ENCODE results near the gene GAL3ST2.
A peak's percentile ranks its signal among the peaks of the same experiment; 100 is the strongest.

Gene GAL3ST2

DNA sequence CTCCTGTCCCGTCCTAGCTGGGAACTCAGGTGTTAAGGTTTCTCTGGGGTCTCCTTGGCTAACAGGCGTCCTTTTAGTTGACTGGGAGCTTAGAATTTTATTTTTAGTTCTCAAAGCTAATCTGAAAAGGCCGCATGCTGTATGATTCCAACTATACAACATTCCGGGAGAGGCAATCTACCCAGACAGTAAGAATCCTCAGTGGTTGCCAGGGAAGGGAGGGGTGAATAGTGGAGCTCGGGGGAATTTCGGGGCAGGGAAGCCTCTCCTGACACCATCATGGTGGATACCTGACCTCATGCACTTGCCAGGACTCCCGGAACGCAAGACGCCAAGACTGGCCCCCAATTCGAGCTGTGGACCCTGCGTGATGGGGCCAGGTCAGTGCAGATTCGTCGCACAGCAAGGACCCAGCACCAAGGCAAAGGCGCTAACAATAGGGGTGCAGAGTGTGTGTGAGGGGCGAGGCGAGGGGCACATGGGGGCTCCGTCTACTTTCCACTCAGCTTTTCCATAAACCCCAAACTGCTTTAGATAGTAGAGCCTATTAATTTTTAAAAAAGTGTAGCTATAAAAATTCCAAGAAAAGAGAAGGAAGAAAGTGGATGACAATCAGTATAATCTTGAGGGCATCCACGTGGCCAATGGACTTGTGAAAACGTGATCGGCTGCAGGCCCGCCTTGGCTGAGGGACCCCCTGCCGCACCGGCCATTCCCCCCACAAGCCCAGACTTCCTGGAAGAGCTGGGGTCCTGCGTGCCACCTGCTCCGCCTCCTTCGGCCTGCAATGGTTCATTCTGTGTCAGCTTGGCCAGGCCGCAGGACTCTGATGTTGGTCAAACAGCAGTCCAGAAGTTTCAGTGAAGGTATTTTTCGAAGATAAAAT lies 64.8 kb downstream of the GAL3ST2 start:
- Histone ChIP-seq H3K9me3 (ENCODE audit: control insufficient read depth, low read length) (no peaks in the 10 kb centered on the region), H3K9ac (ENCODE audit: low read length) (no peak overlapping the region), H3K27me3 (replicated peaks; ENCODE audit: control insufficient read depth, insufficient read depth, low read length) (peaks cover 34% of the 10 kb centered on the region), H3K4me3 (ENCODE audit: low read length) (no peak overlapping the region), H3K36me3 (ENCODE audit: control insufficient read depth, insufficient read depth, low read length, severe bottlenecking) (no peaks in the 10 kb centered on the region), H3K4me1 (ENCODE audit: control insufficient read depth, insufficient read depth, low read length) (peaks cover 4% of the 10 kb centered on the region)
- DNase-seq (ENCODE audit: low read depth) = no peak

DNA sequence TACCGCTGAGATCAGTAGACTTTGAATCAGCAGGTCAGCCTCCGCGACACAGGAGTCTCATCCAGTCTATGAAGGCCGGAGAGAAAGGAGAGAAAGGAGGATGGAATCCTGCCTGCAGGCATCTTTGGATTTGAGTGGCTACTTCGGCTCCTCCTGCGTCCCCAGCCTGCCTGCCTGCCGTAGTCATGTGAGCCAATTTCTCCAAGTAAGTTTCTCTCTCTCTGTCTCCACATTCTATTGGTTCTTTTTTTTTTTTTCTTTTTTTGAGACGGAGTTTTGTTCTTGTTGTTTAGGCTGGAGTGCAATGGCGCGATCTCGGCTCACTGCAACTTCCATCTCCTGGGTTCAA lies 65.4 kb downstream of the GAL3ST2 start:
- peaks cover 4% of the 10 kb centered on the region for H3K4me1 ChIP-seq (ENCODE audit: control insufficient read depth, insufficient read depth, low read length)

DNA sequence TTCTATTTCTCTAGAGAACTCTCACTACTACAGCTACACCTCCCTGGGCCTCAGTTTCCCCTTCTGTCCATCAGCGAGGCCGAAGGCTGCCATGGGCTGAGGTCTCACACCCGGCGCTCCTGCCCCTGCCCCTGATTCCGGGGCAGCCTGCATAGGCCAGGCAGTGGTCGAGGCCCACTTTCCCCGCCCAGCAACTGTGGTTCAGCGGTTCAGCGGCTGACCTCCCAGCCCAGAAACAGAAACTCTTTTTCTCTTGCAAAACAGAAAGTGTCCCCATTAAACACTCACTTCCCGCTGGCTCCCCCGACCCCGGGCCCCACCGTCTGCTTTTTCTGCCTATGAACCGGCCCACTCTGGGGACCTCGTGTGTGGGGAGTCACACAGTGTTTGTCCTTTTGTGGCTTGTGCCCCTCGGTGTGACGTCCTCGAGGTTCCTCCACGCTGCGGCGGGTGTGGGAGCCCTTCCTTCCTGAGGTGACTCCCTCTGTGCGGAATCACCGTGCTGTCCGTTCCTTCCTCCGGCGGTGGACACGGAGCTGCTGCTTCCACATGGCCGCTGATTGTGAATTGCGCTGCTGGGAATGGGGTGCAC lies 66.1 kb downstream of the GAL3ST2 start:
- Histone ChIP-seq H3K27me3 (replicated peaks; ENCODE audit: control insufficient read depth, insufficient read depth, low read length) (peaks cover 21% of the 10 kb centered on the region), H3K4me3 (ENCODE audit: low read length) (no peak overlapping the region), H3K9ac (ENCODE audit: low read length) (no peak overlapping the region), H3K4me1 (ENCODE audit: control insufficient read depth, insufficient read depth, low read length) (peaks cover 4% of the 10 kb centered on the region), H3K9me3 (ENCODE audit: control insufficient read depth, low read length) (no peaks in the 10 kb centered on the region), H3K36me3 (ENCODE audit: control insufficient read depth, insufficient read depth, low read length, severe bottlenecking) (no peaks in the 10 kb centered on the region)
- DNase-seq (ENCODE audit: low read depth) = no peak

More for the DNA sequence above, 65.4 kb downstream of the GAL3ST2 start:
- no peak for DNase-seq (ENCODE audit: low read depth)
- Histone ChIP-seq H3K9ac (ENCODE audit: low read length) (no peak overlapping the region), H3K9me3 (ENCODE audit: control insufficient read depth, low read length) (no peaks in the 10 kb centered on the region), H3K4me3 (ENCODE audit: low read length) (no peak overlapping the region), H3K36me3 (ENCODE audit: control insufficient read depth, insufficient read depth, low read length, severe bottlenecking) (no peaks in the 10 kb centered on the region), H3K27me3 (replicated peaks; ENCODE audit: control insufficient read depth, insufficient read depth, low read length) (peaks cover 28% of the 10 kb centered on the region)

DNA sequence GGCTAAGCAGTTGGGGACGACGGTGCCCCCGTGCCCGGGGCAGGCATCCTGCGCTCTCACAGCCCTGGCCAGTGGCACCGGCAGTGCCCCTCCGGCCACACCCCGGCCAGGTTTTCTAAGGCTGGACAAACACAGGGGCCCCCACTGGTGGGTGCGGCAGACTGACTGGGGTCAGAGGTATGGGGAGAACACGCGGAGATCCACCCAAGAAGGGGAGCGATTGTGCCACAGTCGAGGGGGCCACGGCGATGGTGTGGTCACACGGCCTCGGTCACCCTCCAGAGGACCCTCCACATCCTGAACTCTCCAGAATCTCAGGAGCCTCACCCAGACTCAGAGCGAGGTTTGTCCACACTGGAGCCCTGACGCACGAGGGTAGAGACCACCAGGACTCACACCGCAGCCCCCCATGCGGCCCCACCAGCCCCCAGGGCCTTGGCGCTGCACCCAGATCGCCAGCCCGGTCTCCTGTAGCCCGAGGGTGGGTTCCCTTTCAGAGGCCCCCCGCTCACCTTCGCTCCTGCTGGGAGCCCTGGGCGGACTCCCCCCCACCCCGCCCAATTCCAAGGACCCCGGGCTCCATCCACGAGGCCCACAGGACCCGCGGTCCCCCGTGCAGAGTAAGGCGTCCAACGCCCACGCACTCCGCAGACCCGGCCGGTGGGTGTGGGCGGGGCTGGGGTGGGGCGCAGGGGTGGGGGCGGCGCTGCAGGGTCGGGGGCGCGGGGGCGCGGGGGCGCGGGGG lies 66.9 kb downstream of the GAL3ST2 start:
- no peak for DNase-seq (ENCODE audit: low read depth)
- no peak overlapping the region for H3K4me3 ChIP-seq (ENCODE audit: low read length)
- peaks cover 4% of the 10 kb centered on the region for H3K4me1 ChIP-seq (ENCODE audit: control insufficient read depth, insufficient read depth, low read length)
- H3K27me3 ChIP-seq (replicated peaks; ENCODE audit: control insufficient read depth, insufficient read depth, low read length) = peaks cover 13% of the 10 kb centered on the region
- no peak overlapping the region for H3K9ac ChIP-seq (ENCODE audit: low read length)
- H3K9me3 ChIP-seq (ENCODE audit: control insufficient read depth, low read length) = no peaks in the 10 kb centered on the region
- no peaks in the 10 kb centered on the region for H3K36me3 ChIP-seq (ENCODE audit: control insufficient read depth, insufficient read depth, low read length, severe bottlenecking)

DNA sequence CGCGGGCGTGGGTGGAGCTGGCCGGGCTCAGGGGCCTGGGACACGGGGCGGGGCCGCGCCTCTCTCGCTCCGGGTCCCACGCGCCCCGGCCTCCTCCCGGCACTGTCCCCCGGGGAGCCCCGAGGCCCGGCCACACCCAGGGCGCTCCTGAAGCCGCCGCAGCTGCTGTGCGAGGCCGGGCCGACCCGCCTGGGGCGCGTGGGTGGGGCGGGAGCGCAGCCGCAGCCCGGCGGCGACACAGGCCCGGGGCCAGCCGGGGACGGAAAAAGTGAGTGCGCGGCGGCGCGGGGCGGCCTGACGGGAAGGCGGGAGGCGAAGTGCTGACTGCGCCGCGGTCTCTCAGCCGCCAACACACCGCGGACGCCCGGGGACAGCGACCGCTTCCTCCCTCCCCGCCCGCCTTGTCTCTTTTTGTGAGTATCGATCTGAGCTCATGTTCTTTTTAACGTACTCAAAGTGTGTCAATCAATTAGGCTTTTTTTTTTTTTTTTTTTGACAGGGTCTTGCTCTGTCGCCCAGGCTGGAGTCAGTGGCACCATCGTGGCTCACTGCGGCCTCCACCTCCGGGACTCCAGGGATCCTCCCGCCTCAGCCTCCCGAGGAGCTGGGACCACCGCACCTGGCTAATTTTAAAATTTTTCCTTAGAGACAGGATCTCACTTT lies 67.6 kb downstream of the GAL3ST2 start:
- peaks cover 10% of the 10 kb centered on the region for H3K27me3 ChIP-seq (replicated peaks; ENCODE audit: control insufficient read depth, insufficient read depth, low read length)
- peak overlapping the region; percentile 70 for H3K4me3 ChIP-seq (ENCODE audit: low read length)
- H3K9ac ChIP-seq (ENCODE audit: low read length) = peak overlapping the region; percentile 72
- peaks cover 4% of the 10 kb centered on the region for H3K4me1 ChIP-seq (ENCODE audit: control insufficient read depth, insufficient read depth, low read length)
- DNase-seq (ENCODE audit: low read depth) = peak; percentile 93
- no peaks in the 10 kb centered on the region for H3K9me3 ChIP-seq (ENCODE audit: control insufficient read depth, low read length)
- no peaks in the 10 kb centered on the region for H3K36me3 ChIP-seq (ENCODE audit: control insufficient read depth, insufficient read depth, low read length, severe bottlenecking)

DNA sequence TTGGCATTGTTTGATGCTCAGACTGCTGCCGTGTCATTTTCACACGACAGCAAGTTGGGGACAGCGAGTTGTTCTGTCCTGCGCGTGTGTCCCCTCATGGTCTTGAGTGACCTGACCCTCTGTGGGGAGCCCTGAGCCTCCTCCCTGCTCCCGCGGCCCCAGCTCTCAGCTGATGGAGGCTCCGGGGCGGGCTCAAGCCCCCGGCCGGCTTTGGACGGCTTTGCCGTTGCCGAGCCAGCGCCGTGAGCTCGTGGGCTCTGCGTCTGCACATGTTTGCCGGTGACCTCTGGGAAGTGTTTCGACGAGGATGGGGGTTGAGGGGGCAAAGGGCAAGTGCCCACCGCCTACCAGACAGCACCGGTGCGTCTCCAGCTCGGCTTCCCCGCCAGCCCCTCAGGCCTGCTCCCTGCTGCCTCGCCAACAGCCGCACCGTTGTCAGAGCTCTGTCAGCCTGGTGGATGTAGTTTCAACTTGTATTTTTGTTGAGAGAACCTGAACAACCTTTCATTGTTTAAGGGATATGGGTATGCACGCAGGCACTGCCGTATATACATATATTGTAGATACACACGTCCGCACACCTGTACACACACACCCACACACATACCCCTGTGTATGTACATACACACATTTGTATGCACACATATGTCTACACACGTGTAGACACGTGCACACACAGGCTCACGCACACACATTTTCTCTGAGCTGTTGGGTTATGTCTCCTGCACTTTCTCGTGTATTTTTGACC lies 68.4 kb downstream of the GAL3ST2 start:
- Histone ChIP-seq H3K9ac (ENCODE audit: low read length) (peak overlapping the region; percentile 72), H3K4me3 (ENCODE audit: low read length) (no peak overlapping the region), H3K36me3 (ENCODE audit: control insufficient read depth, insufficient read depth, low read length, severe bottlenecking) (no peaks in the 10 kb centered on the region), H3K27me3 (replicated peaks; ENCODE audit: control insufficient read depth, insufficient read depth, low read length) (peaks cover 10% of the 10 kb centered on the region), H3K9me3 (ENCODE audit: control insufficient read depth, low read length) (no peaks in the 10 kb centered on the region), H3K4me1 (ENCODE audit: control insufficient read depth, insufficient read depth, low read length) (peaks cover 4% of the 10 kb centered on the region)
- DNase-seq (ENCODE audit: low read depth) = no peak

DNA sequence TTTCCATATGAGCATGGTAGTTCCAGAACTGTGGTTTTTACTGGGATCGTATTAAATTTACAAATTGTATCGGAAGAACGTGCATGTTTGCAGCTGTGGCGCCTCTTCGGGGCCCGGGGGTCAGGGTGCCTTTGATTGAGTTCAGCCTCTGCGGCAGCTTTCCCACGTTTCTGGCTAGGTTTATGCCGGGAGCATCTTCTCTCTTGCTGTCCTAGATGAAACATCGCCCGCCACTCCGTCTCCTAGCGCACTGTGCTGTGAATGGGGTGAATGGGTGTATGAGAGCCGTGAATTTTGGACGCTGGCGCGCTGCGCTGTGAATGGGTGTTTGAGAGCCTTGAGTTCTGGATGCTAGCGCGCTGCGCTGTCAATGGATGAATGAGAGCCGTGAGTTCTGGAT lies 69.8 kb downstream of the GAL3ST2 start:
- no peak overlapping the region for H3K4me3 ChIP-seq (ENCODE audit: low read length)
- no peaks in the 10 kb centered on the region for H3K36me3 ChIP-seq (ENCODE audit: control insufficient read depth, insufficient read depth, low read length, severe bottlenecking)
- no peak overlapping the region for H3K9ac ChIP-seq (ENCODE audit: low read length)
- peaks cover 4% of the 10 kb centered on the region for H3K4me1 ChIP-seq (ENCODE audit: control insufficient read depth, insufficient read depth, low read length)
- H3K27me3 ChIP-seq (replicated peaks; ENCODE audit: control insufficient read depth, insufficient read depth, low read length) = peaks cover 17% of the 10 kb centered on the region
- no peaks in the 10 kb centered on the region for H3K9me3 ChIP-seq (ENCODE audit: control insufficient read depth, low read length)
- no peak for DNase-seq (ENCODE audit: low read depth)

DNA sequence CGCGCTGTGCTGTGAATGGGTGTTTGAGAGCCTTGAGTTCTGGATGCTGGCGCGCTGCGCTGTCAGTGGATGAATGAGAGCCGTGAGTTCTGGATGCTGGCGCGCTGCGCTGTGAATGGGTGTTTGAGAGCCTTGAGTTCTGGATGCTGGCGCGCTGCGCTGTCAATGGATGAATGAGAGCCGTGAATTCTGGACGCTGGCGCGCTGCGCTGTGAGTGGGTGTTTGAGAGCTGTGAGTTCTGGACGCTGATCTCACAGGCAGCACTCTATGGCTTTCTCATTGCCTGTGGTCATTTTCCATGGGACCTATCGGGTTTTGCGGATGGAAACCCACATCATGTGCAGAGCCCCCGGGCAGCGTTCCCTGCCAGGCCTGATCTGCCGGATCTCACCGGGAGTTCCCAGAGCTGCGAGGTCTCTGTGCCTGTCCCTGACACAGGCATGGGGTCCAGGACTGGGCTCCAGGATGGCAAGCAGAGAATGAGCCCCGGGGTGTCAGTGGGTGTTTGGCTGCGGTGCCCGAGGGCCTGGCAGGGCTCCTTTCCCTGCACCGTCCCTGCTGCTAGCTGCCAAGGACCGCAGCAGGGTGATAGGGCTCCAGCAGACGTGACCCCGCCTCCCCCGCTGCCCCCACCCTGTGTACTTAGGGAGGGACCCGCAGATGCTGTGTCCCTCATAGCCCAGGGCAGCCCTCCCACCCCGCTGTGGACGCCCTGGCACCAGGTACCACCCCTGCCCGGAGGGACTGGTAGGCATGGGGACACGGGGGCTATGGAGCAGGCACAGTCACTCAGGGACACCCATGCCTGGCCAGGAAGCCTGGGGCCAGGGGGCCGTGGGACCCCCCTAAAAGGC lies 72.4 kb downstream of the GAL3ST2 start:
- peaks cover 4% of the 10 kb centered on the region for H3K4me1 ChIP-seq (ENCODE audit: control insufficient read depth, insufficient read depth, low read length)
- H3K9me3 ChIP-seq (ENCODE audit: control insufficient read depth, low read length) = no peaks in the 10 kb centered on the region
- H3K9ac ChIP-seq (ENCODE audit: low read length) = no peak overlapping the region
- H3K4me3 ChIP-seq (ENCODE audit: low read length) = no peak overlapping the region
- DNase-seq (ENCODE audit: low read depth) = no peak
- peaks cover 22% of the 10 kb centered on the region for H3K27me3 ChIP-seq (replicated peaks; ENCODE audit: control insufficient read depth, insufficient read depth, low read length)
- no peaks in the 10 kb centered on the region for H3K36me3 ChIP-seq (ENCODE audit: control insufficient read depth, insufficient read depth, low read length, severe bottlenecking)

DNA sequence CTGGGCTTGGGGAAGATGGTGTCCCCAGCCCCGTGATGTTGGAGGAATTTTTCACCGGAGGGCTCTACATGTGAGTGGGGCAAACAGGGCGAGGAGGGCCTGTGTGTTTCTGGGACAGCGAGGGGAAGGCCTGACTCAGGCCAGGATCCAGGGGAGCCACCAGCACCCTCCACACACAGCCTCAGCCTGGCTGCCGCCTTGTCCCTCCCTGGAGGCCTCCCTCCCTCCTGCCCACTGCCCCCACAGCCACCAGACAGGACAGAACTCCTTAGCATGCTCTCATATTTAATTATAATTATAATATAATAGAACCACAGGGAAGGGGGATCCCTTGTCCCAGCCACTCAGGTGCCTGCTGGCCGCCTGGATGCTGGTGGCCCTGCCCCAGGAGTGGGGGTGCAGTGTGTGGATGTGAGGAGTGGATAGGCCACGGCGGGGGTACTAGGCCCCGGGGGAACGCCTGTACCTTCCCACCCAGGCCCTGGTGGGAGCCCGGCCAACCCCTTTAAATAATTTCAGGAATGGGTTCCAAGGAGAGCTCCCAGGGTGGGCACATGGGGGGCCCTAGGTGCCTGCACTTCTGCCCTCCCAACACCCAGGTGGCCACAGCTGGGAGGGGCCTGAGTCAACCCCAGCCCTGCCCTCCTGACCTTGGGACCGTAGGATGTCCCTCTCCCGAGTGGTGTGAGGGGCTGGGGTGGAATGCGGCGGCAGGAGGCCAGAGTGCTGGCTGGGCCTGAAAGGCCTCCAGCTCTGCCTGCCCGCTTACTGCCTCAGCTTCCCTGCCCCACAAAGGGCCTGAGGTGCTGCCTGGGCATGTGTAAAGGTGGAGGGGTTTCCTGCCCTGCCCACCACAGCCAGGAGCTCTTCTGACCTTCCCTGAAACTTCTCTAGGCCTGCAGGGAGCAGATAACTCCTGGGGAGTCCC lies 73.3 kb downstream of the GAL3ST2 start:
- H3K36me3 ChIP-seq (ENCODE audit: control insufficient read depth, insufficient read depth, low read length, severe bottlenecking) = no peaks in the 10 kb centered on the region
- H3K4me3 ChIP-seq (ENCODE audit: low read length) = no peak overlapping the region
- H3K4me1 ChIP-seq (ENCODE audit: control insufficient read depth, insufficient read depth, low read length) = no peaks in the 10 kb centered on the region
- no peak overlapping the region for H3K9ac ChIP-seq (ENCODE audit: low read length)
- no peak for DNase-seq (ENCODE audit: low read depth)
- peaks cover 19% of the 10 kb centered on the region for H3K27me3 ChIP-seq (replicated peaks; ENCODE audit: control insufficient read depth, insufficient read depth, low read length)
- H3K9me3 ChIP-seq (ENCODE audit: control insufficient read depth, low read length) = no peaks in the 10 kb centered on the region

Measured in adipocyte (in vitro differentiated cells).